ENCODE data around the gene AADACL3.

DNA sequence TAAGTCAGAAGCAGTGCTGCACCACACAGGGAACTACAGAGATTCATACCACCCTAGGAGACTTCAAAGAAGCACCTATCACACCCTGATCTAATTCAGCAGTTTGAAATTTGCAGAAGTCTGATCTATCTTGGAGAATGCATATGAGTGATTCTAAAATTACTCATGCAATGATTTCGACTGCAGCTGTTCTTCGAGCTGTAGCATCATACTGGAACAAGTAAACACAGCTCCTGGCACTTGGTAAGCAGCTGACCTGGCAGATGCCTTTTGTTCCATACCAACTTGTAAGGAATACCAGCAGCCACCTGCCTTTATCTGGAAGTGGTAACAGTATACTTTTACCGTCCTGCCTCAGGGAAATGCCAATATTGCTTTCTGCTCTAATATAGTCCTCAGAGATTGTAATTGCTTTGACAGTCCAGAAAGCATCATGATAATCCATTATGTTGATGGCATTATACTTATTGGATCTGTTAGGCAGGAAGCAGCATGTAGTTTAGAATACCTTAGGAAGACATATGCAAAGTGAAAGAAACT is 46.3 kb upstream of the AADACL3 start:
- no peak for TF ChIP-seq POLR2AphosphoS5 (IDR thresholded peaks at IDR 0.05)
- TF ChIP-seq CTCF (IDR thresholded peaks at IDR 0.05; ENCODE audit: poor library complexity, severe bottlenecking), result no peak
- no peak for TF ChIP-seq EZH2 (IDR thresholded peaks at IDR 0.05; ENCODE audit: borderline replicate concordance, insufficient read depth, low read length, poor library complexity, severe bottlenecking)
- TF ChIP-seq RAD21 (conservative IDR thresholded peaks at IDR 0.05), result no peak
- TF ChIP-seq EP300 (conservative IDR thresholded peaks at IDR 0.05; ENCODE audit: poor library complexity, severe bottlenecking), result no peak
- TF ChIP-seq MXI1 (conservative IDR thresholded peaks at IDR 0.05; ENCODE audit: poor library complexity, severe bottlenecking), result no peak
